NCI-H1092 (cell line): Measurements from ENCODE around the gene FIGN.

Experiments used
- DNase-seq: peaks from one replicate; lab custom pipeline; 2025; lab: John Stamatoyannopoulos, UW

Gene FIGN

GRCh38 chr2:163611557-163611906 lies 124.3 kb downstream of the FIGN start:
- no peak for DNase-seq

- no peak for DNase-seq
These were observed 124.8 kb downstream of the FIGN start for GRCh38 chr2:163610817-163611556.

GRCh38 chr2:163607630-163608029 lies 128.2 kb downstream of the FIGN start:
- DNase-seq, result no peak

DNA sequence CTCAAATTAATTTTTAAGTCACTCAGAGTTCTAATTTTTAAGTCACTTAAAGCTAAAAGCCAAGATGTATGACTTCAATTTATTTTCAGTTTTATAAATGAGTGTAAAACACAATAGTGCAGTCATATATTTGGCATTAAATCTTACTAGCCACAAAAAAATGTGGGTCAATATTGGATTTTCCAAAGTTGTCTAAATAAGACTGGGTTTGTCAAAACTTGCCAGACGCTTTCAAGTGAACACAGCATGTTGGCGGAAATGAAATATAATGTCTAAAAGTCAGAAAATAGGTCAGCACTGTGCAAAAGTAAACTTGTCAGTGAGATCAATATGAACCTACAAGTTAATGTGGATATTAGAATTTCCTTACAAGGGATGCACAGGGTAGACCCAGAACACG lies 128.9 kb downstream of the FIGN start:
- no peak for DNase-seq

- DNase-seq, result no peak
These were observed 130.0 kb downstream of the FIGN start for GRCh38 chr2:163605779-163606178.

GRCh38 chr2:163604941-163605555 lies 130.8 kb downstream of the FIGN start:
- no peak for DNase-seq

GRCh38 chr2:163602196-163602595 lies 133.6 kb downstream of the FIGN start:
- DNase-seq, result no peak

DNA sequence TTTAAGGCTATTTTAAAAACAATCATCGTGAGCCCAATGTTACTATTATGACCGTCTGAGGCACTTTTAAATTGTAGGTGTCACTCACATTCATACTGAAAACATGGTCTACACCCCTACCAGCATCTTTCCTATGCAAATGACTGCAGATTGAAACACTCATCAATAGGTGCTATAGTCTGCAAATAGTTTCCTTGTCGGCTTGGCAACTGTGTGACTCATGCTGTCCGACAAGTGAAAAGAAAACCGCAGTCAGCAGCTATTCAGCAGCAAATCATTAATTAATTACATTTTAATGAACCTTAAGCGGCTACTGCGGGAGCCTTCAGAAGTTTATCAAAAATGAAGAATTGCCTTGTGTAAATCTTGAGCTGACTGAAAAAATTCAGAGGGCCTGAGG lies 134.4 kb downstream of the FIGN start:
- no peak for DNase-seq

DNA sequence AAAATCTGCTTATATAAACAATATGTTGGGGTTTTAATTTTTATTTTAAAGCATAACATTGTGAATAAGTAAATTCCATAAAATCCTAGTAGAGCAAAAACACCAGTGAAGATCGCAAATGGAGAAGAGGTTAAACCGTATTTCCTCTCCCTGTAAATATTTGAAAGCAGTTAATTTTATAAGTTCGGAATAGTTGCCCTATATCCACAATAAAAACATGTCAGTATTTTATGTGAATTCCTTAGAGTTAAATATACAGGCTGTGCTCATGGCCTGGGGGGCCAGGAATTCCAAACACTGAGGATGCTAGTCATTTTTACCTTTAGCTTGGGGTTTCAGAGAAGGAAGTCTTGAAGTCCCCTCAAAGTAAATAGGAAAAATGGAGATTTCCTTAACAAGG lies 135.0 kb downstream of the FIGN start:
- DNase-seq, result no peak

GRCh38 chr2:163595028-163595427 lies 140.8 kb downstream of the FIGN start:
- DNase-seq, result no peak

GRCh38 chr2:163594497-163594896 lies 141.3 kb downstream of the FIGN start:
- no peak for DNase-seq

DNA sequence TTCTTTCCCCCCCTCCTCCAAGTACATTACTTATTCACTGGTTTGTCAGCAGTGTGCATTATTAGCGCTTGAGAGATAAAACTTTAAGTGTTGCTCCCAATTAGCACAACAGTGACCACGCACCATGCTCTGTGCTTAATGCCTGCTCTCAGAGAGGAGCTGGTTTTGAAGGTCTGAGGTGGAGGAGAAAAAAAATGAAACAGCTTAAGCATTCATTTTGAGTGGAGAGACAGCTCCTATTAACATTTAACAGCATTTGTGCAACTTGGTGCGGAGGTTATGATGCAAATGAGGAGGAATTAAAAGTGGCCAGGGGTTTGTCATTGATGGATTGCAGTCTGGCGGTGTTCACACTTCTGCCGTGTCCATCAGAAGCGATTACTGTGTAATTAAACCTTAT lies 141.8 kb downstream of the FIGN start:
- no peak for DNase-seq

DNA sequence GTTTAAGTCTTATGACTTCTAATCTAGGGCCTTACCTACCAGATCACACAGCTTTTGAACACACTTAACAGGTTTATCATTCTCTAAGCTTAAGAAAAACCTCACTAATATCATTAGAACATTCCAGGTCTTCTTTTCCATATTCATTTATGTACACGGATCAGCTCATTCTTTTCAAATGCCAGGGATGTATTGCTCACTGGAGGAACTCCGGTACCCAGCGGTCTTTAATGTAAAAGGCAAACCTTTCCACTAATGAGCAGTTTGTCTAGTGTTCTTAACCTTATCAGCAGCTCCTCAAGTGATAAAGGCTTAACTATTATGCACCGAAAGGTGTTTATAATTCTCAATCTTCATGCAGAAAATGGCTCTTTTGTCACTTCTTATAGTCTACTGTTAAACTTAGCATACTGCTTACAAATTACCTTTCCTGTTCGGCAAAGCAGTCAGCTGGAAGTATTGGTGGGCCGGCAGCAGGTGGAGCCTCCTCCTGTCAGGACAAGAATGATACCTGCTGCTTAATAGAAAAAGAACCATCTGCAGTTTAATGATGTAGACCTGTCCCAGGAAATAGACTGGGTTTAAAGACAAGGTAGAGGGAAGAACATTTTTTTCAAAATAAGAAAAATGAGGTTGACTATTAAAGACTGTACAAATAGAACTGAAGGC lies 142.7 kb downstream of the FIGN start:
- no peak for DNase-seq

DNA sequence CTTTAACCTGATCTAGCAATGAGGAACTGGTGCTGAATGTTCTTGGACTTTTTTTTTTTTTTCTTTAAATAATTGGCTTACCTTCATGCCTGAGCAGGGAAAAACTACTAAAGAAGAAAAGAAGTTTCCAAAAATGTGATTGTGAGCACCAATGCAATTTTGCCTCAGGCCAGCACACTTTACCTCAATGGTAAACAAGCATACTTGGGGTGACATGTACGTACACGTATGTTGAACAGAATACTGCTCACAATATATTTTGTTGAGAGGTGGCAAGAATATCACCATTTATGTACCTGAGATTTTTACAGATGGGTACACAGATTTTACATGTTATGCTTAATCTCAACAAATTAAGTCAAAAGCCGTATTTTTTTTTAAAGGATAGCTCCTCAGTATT lies 144.3 kb downstream of the FIGN start:
- DNase-seq, result no peak

GRCh38 chr2:163580757-163581156 lies 155.1 kb downstream of the FIGN start:
- DNase-seq, result no peak

DNA sequence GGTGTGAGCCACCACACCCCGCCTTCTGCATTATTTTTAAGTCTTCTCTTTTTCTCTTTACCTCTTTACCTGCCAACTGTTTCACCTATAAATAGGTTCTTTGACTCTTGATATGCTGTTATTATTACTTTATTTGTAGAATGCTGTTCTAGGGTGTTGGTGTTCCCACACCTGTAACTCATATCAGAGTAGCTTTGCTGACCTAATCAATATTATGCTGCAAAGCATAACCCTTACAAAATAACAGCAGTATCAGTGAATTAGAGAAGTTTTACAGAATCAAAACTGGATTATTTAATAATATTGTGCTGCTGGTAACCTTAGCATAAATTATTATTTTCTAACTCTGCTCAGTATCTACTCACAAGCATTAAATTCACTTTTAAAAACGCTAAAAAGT lies 161.5 kb downstream of the FIGN start:
- DNase-seq, result no peak

DNA sequence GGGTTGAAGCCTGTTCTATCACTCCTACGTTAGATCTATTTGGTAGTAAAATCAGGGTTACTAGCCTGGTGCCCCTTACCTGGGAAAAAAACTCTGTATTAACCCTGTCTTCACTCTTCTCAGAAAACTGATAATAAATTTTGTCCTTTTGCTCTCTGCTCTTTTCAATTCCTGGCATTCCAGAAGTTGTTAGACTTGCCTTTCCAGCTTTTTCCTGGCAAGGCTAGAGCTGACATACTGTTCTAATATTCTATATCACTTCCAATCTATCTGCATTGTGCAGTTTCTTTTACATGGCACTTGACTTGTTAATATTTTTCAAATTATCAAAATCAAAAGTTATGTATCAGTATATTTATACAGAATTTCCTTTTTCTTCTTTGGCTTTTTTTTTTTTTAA lies 162.2 kb downstream of the FIGN start:
- no peak for DNase-seq

- no peak for DNase-seq
These were observed 163.0 kb downstream of the FIGN start for GRCh38 chr2:163572850-163573249.

DNA sequence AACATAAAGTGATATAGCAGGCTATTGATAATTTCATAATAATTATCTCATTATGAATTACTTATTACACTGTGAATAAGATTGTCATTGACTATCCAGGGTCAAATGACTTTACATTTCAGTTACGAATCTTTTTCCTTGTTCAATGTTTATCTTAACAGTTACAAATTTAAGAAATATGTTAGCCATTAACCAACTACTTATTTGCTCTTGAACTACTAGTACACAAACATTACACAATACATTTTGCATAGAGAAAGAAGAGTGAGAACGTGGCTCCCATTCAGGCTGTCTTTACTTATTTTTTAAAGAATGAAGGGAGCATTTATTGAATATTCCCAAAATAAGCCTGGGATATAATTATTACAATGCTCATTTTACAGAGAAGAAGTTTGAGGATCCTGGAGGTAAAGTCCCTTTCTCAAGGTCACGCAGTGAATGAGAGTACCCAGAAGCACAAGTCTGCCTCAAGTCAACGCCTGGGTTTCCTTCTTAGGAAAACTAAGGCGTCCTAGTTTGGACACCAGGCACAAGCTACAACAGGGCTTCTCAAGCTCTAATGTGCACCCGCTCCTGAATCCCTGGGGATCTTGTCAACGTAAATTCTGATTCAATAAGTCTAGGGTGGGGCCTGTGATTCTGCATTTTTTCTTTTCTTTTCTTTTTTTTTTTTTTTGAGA lies 164.2 kb downstream of the FIGN start:
- no peak for DNase-seq

- no peak for DNase-seq
These were observed 165.4 kb downstream of the FIGN start for GRCh38 chr2:163570391-163570790.

- DNase-seq, result no peak
These were observed 170.6 kb downstream of the FIGN start for GRCh38 chr2:163565192-163565591.

- no peak for DNase-seq
These were observed 171.6 kb downstream of the FIGN start for GRCh38 chr2:163564236-163564635.

DNA sequence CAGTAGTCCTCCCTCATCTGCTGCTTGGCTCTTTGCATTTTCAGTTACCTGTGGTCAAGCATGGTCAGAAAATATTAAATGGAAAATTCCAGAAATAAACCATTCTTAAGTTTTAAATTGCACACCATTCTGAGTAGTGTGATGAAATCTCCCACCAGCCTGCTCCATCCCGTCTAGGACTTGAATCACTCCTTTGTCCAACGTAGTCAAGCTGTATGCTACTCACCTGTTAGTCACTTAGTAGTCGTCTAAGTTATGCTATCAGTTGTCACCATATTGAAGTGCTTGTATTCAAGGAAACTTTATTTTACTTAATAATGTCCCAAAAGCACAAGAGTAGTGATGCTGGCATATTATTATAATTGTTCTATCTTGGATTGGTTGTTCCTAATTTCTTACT lies 172.5 kb downstream of the FIGN start:
- DNase-seq, result no peak
